Inferior parietal cortex (tissue), 1 donor: ENCODE measurements around the gene REXO1.
"Not testable (repeated sequence)": the region's sequence is repeated elsewhere in the genome, so short reads cannot be mapped to it uniquely, and the experiment has no call there.

Source experiments
- DNase-seq: peaks from one replicate; pipeline ENCODE4 v3.0.0-alpha.2; 2016; ENCODE audit errors: extremely low spot score

REXO1 gene, protein sequence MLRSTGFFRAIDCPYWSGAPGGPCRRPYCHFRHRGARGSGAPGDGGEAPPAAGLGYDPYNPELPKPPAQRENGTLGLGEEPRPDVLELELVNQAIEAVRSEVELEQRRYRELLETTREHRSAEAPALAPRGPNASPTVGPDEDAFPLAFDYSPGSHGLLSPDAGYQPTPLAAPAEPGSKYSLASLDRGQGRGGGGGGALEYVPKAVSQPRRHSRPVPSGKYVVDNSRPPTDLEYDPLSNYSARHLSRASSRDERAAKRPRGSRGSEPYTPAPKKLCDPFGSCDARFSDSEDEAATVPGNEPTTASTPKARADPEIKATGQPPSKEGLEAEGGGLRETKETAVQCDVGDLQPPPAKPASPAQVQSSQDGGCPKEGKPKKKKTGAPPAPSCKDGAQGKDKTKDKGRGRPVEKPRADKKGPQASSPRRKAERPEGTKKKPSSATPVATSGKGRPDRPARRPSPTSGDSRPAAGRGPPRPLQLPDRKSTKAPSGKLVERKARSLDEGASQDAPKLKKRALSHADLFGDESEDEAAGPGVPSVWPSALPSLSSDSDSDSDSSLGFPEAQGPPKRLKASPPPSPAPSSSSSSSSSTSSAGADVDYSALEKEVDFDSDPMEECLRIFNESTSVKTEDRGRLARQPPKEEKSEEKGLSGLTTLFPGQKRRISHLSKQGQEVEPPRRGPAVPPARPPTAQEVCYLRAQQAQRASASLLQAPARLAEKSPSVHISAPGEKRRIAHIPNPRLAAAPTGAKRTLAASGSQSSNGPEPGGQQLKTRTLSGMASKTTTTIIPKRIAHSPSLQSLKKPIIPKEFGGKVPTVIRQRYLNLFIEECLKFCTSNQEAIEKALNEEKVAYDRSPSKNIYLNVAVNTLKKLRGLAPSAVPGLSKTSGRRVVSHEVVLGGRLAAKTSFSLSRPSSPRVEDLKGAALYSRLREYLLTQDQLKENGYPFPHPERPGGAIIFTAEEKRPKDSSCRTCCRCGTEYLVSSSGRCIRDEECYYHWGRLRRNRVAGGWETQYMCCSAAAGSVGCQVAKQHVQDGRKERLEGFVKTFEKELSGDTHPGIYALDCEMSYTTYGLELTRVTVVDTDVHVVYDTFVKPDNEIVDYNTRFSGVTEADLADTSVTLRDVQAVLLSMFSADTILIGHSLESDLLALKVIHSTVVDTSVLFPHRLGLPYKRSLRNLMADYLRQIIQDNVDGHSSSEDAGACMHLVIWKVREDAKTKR

DNA sequence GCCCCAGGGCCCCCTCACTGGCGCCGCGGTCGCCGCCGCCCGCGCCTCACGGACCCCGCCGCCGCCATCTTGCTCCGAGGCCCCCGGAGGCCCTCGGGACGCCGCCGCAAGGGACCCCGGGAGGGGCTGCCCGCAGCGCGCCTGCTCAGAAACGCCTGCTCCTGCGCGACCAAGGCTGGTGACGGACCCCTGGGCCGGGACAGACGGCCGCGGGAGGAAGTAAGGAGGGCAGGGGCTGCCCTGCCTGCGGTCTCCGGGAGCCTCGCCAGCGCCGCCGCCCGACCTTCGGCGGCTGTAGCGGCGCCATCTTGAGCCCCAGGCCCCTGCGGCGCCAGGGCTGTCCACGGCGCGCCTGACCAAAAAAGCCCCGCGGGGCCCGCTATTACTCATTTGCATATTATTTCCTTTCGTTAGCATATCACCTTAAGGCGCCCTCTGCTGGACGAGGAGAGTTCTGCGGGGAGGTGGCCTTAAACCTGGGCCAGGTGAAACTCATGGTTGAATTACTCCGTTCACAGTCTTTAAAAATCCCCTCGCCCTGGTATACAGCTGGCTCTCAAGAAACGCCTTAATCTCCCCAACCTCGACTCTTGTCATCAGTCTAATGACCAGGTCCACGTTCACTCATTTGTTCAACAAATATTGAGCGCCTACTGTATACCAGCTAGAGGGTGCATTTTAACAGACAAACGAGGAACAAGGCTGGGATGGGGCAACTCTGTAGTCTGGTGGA, at the start of gene REXO1:
Gene REXO1, minus strand, starts transcription at position 85 of the 733 bp plus-strand sequence. CDS start 125 bp downstream, outside the sequence.
- peak; percentile 95 for DNase-seq

DNA sequence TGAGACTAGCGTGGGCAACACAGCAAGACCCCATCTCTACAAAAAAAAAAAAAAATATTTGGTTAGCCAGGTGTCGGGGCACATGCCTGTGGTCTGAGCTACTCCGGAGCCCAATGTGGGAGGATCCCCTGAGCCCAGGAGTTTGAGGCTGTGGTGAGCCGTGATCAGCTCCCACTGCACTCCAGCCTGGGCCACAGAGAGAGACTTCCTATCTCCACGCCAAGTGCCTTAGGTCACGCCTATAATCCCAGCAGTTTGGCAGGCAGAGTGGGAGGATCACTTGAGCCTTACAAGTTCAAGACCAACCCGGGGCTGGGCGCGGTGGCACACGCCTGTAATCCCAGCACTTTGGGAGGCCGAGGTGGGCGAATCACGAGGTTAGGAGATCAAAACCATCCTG, 48.2 kb upstream of the REXO1 start:
- DNase-seq = no peak

DNA sequence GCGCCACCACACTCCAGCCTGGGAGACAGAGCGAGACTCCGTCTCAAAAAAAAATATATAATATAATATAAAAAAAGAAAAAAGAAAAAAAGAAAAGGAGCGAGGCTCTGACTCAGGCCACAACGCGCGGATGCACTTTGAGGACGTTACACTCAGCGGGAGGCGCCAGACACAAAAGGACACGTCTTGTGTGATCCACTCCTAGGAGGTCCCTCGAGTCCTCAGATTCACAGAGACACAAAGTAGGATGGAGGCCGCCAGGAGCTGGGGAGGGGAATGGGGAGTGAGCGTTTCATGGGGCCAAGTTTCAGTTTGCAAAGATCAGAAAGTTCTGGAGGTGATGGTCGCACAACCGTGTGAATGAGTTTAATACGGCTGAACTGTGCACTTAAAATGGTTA, 45.5 kb upstream of the REXO1 start:
- no peak for DNase-seq

DNA sequence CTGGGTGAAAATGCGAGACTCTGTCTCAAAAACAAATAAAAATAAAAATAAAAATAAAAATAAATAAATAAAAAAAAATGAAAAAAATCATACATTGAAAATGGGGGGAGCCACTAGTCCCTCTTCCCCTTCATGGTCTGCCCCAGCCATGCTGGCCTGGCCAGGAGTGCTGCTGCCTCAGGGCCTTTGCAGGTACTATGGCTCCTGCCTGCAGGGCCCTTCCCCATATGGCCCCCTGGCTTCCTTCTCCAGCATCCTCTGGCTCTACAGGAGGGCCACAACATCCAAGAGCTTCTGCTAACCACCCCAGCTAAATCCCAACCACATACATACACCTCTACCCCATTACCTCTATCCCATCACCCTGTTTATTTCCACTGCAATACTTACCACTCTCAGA, 41.6 kb upstream of the REXO1 start:
- DNase-seq = no peak

DNA sequence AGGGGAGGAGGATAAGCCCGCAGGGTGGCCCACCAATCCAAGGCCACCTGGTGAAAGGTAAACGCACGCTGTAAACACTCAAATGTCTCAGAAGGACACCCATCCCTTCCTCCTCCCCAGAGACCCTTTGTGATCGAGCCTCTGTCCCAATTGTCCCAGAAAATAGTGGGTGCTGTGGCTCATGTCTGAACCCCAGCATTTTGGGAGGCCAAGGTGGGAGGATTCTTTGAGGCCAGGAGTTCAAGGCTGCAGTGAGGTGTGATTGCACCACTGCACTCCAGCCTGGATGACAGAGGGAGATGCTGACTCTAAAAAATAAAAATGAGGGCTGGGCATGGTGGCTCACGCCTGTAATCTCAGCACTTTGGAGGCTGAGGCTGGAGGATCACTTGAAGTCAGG, 40.1 kb upstream of the REXO1 start:
- DNase-seq = no peak

DNA sequence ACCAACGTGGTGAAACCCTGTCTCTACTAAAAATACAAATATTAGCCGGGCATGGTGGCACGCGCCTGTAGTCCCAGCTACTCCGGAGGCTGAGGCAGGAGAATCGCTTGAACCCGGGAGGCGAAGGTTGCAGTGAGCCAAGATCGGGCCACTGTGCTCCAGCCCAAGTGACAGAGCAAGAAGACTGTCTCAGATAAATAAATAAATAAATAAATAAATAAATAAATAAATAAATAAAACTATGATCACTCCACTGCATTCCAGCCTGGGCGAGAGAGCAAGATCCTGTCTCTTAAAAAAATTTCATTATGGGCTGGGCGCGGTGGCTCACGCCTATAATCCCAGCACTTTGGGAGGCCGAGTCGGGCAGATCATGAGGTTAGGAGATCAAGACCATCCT, 38.1 kb upstream of the REXO1 start:
- DNase-seq = not testable (repeated sequence)

DNA sequence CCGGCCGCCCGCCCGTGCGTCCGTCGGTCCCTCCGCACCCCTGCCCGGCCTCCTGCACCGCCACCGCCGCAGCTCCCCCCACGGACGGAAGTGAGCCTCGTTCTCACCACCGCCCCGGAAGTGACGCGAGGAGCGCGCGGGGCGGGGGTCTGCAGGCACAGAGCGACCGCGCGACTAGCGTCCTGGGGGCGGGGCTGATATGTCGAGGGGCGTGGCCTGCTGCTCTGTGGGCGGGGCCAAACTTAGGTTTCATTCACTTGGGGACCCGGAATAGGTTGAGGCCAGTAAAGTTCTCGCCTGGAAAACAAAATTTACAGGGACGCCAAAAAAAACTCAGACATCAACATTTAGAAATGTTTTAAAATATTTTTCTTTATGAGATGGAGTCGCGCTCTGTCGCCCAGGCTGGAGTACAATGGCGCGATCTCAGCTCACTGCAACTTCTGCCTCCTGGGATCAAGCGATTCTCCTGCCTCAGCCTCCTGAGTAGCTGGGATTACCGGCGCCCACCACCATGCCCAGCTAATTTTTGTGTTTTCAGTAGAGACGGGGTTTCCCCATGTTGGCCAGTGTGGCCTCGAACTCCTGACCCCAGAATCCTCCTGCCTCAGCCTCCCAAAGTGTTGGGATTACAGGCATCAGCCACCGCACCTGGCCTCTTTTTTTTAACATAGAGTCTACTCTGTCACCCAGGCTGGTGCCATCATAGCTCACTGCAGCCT, 37.3 kb upstream of the REXO1 start, which contains the start of gene ABHD17A:
Gene ABHD17A, minus strand, starts transcription at position 99 of the 722 bp plus-strand sequence. CDS start 3,930 bp downstream, outside the sequence.
- peak; percentile 96 for DNase-seq

DNA sequence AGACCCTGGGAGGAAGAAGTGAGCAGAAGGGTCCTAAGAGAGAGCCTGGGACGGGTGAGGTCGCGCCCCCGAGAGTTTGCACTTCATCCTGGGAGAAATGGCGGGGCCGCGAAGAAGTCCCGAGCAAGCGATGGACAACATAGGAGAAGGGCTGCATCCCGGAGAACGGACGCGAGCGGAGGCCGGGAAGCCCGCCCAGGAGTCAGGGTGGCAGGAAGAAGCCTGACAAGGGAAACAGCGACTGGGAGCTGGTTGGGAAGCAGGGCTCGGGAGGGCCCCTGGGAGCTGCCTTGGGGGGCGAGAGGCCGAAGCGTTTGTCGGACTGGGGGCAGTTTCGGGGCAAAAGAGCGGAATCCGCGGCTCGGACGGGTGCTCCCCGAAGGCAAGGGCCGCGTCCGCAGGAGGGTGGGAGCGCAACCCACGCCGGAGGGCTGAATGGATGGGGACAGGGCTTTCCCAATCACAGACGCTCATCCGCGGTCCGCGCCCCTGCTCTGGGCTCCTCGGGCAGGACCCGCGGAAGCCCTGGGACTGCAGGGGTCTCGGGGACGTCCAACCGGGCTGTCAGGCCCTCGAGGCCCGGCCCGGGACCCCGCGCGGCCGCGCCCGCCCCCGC, 36.5 kb upstream of the REXO1 start:
- DNase-seq = no peak

DNA sequence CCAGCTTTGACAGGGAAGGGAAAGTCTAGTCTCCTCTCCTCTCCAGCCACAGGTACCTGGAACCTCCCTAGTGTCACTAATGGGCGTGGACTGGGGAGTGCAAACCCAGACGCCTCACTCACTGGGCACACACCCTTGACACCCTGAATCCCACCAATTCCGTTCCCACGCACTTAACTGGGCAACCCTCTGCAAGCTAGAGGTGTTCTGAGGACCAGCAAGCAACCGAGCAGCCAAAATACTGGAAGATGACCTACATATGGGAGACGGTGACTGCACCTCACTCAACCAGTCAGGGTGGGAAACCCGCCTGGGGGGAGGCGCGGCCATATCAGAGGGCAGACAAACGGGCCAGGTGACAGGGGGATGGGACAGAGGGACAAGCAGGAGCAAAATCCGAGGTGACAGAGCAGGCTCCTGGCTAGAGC, 36.0 kb upstream of the REXO1 start:
- DNase-seq = no peak

DNA sequence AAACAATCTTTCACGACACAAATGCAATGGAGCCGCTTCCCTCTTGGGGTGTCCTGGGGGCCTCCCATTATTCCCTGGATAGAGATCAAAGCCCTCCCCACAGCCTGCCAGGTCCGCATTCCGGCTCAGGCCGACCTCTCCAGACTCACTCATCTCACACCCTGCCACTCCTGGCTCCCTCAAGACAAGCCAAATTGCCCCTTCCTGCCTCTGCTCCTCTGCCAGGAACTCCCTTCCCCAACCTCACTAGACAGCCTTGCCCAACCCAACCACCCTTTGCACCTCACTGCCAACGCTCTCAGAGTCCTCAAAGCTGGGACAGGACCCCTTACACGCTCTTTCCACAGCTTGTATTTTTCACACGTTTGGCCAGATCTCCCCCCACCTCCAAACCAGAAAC, 35.5 kb upstream of the REXO1 start:
- no peak for DNase-seq

DNA sequence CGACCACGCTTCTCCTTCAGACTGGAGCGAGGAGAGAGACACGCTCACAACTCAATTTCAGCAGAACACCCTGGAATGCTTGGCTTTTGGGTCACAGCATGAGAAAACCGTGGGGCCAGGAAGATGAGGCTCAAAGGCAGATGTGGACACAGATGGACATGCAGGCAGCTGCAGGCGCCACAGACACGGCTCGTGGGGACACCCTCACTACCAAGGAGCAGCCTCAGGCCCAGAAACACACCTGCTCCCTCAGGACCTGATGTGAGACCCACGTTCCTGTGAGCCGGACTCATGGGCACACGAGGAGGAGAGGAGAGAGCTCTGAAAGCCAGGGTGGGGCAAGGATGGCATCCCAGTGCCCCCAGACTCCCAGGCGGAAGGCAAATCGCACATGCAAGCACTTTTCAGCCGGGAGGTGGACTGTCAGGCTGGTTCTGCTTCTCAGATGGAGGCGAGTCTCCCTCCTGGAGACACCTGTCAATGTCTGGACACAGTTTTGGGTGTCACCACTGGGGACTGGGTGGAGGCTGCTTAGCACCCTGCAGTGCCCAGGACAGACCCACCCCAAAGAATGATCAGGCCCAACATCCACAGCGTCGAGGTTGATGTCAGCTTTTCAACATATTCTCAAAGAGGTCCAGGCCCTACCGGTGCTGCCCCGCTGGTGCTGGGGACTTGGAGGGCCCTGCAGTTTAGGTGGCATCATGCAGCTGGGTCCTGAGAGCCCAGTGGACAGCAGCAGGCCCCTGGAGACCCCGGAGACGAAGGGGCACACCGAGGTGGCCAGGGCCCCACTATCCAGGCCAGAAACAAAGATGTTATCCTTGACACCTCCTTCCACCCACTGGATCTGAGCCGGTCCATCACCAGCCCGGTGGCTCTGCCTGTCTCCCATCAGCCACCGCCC, 34.8 kb upstream of the REXO1 start:
- no peak for DNase-seq

DNA sequence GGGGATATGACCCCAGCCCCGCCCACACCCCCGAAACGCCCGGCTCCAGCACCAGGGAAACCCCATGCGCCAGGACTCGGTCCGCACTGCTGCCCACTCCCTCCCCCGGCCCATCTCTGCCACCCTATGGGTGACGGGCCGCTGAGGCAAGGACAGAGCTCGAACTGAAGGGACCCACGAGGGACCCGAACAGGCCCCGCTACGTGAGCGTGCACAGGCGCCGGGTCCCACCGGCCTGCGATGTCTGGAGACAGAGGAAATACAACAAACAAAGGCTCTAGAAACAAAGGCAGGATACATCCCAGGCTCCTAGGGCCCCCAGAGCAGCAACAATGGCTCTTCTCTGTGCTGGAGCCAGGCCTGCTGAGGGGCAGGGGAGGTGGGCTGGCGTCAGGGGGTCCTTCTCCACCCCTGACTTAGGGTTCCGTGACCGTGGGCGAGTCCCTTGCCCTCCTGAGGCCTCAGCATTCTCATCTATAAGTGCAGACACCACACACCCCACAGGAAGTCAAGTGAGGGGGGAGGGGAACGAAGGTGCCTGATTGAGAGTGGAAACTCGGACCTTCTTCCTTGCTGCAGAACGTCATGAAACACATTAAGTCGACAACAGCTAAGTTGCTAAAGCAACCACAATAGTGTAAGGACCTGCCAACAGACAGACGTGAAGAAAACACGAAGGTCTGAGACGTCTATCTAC, 34.0 kb upstream of the REXO1 start:
- no peak for DNase-seq

DNA sequence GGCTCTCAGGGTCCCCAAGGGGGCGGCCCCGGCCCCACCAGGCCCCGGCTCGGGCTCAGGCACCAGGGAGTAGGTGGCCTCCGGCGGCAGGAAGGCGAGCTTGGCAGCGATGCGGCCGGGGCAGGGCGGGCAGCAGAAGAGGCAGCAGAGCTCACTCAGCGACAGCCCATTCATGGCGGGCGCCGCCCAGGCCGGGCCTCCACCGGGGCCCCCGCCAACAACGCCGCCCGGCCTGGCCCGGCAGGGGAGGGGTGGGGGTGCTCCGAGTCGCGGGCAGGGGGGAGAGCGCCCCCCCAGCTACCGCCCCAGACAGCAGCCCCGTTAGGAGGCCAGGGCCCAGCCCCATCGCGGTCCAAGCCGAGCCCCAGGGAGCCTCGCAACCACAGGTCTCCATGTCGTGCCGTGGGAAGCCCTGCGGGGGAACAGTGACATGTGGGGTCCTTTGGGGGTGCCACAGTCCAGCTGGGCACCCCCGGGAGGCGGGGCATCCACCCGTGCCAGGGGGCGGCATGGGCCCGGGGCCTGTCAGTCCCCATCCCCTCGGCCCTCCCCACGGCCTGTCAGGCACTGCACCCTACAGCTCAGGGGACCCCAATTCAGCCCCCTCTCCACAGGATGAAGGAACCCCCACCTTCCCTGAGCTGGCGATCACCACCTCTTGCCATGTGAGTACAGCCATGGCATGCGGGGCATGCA, 33.3 kb upstream of the REXO1 start:
- DNase-seq = not testable (repeated sequence)

DNA sequence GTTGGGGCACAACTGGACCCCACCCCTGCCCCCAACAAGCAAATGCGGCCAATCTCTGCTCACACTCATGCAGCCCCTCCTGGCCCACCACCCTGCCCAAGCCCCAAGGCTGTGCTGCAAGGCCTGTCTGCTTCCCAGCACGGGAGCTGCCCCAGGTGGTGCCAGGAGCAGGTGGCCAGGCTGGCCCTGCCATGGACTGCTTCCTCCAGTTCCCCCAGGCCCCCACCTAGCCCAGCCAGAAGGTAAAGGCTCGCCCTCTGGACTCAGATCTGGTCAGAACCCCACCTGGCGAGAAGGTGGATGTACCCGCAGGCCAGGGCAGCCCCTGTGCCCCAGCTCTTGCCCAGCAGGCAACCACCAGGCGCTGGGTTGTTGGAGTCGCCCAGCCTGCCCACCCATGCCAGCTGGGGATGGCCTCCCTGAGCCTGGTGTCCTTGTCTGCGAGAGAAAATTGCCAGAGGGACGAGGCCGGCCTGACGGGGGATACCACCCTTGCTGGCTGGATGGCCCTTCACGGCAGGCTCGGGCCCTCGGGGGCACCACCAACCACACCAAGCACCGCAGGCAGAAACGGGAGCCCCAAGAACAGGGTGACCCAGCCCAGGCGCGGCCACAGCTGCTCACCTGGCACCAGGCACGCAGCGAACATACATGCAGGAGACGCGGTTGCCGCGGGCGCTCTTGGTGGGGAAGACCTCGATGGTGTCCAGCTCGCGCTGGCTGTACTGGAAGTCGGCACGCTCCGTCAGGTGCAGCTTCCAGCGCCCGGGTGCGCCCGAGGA, 32.5 kb upstream of the REXO1 start:
- no peak for DNase-seq

DNA sequence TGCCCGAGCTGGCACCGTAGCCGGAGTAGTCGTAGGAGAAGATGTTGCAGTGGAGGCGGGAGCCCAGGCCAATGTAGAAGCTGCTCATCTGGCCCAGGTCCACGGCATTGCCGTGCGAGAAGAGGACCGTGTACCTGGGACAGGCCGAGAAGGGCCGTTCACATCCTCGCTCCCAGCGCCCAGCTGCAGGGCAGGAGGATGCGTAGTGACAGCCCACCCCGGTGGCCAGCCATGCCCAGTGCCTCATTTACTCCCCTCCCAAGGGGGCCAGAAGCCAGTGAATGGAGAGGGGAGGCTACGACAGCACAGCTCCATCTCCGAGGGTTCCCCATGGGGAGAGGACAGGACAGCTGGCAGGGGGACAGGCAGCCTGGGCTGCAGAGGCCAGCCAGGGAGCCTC, 31.7 kb upstream of the REXO1 start:
- DNase-seq = not testable (repeated sequence)

DNA sequence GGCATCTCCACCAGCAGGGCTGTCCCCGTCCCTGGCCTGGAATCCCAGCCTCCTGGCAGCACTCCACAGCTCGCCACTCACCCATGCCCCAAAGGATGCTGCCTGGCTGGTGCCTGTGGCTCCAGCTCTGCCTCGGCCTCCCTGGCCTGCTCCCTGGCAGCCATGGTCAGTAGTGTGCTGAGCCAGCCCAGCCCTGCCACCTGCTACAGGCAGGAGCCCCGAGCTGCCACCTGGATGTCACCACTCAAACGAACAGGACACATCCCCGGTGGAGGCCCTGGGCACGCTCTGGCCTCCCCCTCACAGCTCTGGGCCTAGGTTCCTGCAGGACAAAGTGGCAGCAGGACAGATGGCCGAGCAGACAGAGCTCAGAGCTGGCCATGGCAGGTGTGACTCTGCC, 30.3 kb upstream of the REXO1 start:
- not testable (repeated sequence) for DNase-seq

DNA sequence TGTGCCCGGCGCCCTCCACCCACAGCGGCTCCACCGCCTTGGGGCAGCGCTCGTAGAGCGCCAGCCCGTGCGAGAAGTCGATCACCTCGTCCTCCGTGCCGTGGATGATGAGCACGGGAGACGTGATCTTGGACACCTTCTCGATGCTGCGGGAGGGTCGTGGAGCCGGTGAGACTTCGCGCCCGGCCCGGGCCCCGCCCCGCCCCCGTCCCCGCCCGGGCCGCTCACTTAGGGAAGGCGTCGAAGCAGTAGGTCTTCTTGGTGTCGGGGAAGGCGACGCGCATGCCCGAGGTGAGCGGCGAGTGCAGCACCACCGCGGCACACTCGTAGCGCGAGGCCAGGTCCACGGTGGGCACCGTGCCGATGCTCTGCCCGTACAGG, 29.0 kb upstream of the REXO1 start:
- DNase-seq = not testable (repeated sequence)
